Endometrial microvascular endothelial cells (primary cell): ENCODE data around the gene PRKAR1B. TPM values are rescaled to one million over a fixed set of nuclear protein-coding genes. Genes with fewer than 3 reads are reported as not detected.
"Not testable (repeated sequence)": the region's sequence is repeated elsewhere in the genome, so short reads cannot be mapped to it uniquely, and the experiment has no call there.

ENCODE experiments used
- in situ Hi-C: cut with HindIII; loops from 2 replicates; pipeline ENCODE4 v1.10.0; 2017; ENCODE audit warnings: low sequenced_read_pairs, low pct_unique_long_range_greater_than_20kb; ENCODE audit errors: inconsistent ontology term
- total RNA-seq: library from RNA; depleted of rRNA; stranded (reverse); fragments of >200 nt; gene quantifications from one replicate; pipeline ENCODE4 v1.2.3, GENCODE V29; 2015; ENCODE audit errors: inconsistent ontology term

The PRKAR1B gene
- total RNA-seq, 1 donor from 2014 or later = 17.2 TPM

- in situ Hi-C loops = loop anchor here (10.0 kb wide), 1 partner anchor 426 kb away; no protein-coding TSS in a partner anchor
Measured at GRCh38 chr7:761101-761500, 34.0 kb upstream of the PRKAR1B start.

- in situ Hi-C loops = loop anchor here (10.0 kb wide), 1 partner anchor 425 kb away; no protein-coding TSS in a partner anchor
Measured at GRCh38 chr7:760006-760405, 32.9 kb upstream of the PRKAR1B start.

- in situ Hi-C loops = no loop called here
Measured at GRCh38 chr7:759569-759968, 32.5 kb upstream of the PRKAR1B start.

GRCh38 chr7:757741-758163, 30.7 kb upstream of the PRKAR1B start:
- in situ Hi-C loops = no loop called here

- in situ Hi-C loops = no loop called here
Measured at GRCh38 chr7:756928-757560, 30.0 kb upstream of the PRKAR1B start.

GRCh38 chr7:756231-756927, 29.3 kb upstream of the PRKAR1B start:
- in situ Hi-C loops = no loop called here

- in situ Hi-C loops = no loop called here
Measured at GRCh38 chr7:755413-755805, 28.3 kb upstream of the PRKAR1B start.

GRCh38 chr7:754531-755412, 27.7 kb upstream of the PRKAR1B start:
- in situ Hi-C loops = no loop called here

GRCh38 chr7:753190-753589, 26.1 kb upstream of the PRKAR1B start:
- in situ Hi-C loops = no loop called here

- in situ Hi-C loops = not testable (repeated sequence)
Measured at GRCh38 chr7:752256-752655, 25.2 kb upstream of the PRKAR1B start.

GRCh38 chr7:751826-752225, 24.7 kb upstream of the PRKAR1B start:
- in situ Hi-C loops = no loop called here

GRCh38 chr7:750111-750905, 23.2 kb upstream of the PRKAR1B start:
- in situ Hi-C loops = no loop called here

GRCh38 chr7:749140-749551, 22.1 kb upstream of the PRKAR1B start:
- in situ Hi-C loops = no loop called here

- in situ Hi-C loops = no loop called here
Measured at GRCh38 chr7:748446-748845, 21.4 kb upstream of the PRKAR1B start.

GRCh38 chr7:747186-747585, 20.1 kb upstream of the PRKAR1B start:
- in situ Hi-C loops = no loop called here

GRCh38 chr7:746155-747061, 19.3 kb upstream of the PRKAR1B start:
- in situ Hi-C loops = no loop called here

GRCh38 chr7:745431-746154, 18.5 kb upstream of the PRKAR1B start:
- in situ Hi-C loops = no loop called here
